ENCODE measurements around the gene XPO5.
"Not testable (repeated sequence)": the region's sequence is repeated elsewhere in the genome, so short reads cannot be mapped to it uniquely, and the experiment has no call there.

The XPO5 gene

DNA sequence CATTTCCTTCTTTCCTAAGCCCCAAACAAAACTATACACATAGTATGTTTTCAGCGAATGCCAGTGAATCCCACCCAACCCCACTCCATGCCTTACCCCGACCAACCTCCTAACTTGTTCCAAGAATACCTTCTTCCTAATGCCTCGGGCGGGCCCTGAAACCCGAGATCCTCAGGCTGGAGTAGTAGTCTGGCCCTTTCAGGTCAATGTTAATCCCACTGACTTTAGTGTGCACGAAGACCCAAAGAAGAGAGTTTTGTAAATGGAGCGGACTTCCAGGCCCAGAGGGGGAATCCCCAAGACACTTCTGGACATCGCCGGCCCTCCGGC is 59.5 kb downstream of the XPO5 start:
- peak; percentile 54 for DNase-seq

DNA sequence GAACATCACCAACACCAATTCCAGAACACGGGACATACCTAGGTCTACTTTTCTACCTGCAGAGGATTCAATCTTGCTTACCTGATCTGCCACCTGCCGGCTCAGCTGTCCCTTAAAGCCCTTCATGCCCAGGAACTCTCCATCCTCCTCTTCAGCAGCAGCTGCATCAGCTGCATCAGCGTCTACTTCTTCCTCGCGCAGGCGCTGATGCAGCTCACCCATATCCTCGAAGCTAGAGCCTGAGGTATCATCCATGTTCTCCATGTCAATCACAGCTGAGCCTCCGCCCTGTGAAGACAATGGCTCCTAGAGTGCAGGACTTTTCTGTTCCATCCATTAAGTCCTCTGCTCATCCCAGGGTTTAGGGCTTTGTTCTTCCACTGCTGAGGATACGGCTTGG is 60.0 kb downstream of the XPO5 start:
- DNase-seq = no peak

DNA sequence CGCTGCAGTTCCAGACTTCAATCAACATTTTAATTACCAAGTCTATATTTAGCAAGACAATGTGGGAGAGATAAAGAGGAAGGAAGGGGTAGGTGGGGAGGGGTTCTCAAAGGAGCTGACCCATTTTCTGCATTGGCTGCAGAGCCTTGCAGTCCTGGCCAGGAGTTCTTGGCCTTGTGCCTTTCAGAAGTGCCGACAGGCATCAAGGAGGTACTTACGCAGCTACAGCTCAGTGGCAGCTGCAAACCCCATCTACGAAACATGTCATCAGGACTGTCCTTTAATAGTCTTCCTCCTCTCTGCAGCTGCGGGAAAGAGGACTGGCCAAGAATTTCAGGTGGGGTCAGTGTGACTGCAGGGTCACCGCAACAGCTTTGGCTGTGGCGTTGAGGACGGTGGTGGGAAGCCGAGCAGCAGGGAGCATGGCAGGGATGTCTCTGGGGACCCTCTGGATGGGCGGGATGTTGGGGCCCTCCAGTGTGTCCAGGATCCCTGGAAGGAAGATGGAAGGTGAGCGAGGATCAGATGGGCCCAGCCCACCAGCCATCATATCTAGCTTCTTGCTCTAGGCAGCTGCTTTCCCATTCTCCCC is 63.9 kb downstream of the XPO5 start:
- DNase-seq = no peak

DNA sequence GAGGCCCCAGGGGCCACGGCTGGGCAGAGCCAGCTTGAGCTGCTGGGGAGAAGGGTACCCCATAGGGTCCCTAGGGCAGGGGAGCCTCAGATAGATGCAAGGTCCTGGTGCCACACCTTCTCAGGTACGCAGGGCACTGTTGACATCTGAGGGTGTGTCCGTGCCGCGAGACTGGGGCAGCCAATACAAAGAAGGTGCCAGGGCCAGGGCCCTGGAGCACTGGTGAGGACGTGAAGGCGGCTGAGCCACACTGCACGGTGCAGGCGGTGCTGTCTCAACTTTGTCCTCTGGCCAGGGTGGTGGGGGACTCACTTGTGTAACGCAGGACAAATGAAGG is 65.0 kb downstream of the XPO5 start:
- no peak for DNase-seq

DNA sequence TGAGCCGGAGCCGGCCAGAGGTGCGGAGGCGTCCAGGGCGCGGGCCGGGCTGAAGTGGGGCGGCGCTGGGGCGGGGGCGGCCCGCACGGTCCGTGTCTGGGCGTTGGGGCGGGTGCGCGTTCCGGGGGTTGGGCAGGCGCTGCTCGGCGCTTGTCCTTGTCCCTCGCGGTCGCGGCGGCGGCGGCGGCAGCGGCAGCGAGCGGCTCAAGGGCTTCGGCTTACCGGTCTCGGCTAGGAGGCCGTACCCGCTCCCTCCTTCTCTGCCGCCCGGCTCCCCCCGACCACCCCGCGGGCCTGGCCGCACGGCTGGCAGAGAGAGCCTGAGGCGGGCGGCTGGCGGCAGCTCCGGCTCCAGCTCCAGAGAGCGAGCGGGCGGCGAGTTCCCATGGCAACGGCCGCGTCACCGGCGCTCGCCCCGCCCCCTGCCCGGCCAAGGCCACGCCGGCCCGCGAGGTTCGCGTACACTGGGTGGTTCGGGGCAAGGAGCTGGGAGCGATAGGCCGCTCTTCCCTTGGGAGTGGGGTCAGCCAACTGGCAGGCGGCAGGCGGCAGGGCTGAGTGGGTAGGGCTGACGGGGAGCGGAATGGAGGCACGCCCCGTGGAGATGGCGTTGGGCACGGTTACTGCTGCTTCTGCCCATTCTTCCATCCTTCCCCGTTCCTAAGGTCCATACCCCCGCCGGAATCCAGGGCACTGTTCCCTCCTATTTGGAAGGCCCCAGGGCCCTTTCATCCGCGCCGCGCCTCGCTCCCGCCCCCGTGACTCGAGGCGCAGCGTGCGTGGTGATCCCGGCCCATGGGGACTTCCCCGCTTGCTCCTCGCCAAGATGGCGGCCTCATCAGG is 65.6 kb downstream of the XPO5 start, which contains the start of gene LRRC73:
Gene LRRC73 (minus strand): TSS at position 363 of the 843 bp plus-strand sequence. CDS start 561 bp downstream, outside the sequence.
- DNase-seq = peak; percentile 83

DNA sequence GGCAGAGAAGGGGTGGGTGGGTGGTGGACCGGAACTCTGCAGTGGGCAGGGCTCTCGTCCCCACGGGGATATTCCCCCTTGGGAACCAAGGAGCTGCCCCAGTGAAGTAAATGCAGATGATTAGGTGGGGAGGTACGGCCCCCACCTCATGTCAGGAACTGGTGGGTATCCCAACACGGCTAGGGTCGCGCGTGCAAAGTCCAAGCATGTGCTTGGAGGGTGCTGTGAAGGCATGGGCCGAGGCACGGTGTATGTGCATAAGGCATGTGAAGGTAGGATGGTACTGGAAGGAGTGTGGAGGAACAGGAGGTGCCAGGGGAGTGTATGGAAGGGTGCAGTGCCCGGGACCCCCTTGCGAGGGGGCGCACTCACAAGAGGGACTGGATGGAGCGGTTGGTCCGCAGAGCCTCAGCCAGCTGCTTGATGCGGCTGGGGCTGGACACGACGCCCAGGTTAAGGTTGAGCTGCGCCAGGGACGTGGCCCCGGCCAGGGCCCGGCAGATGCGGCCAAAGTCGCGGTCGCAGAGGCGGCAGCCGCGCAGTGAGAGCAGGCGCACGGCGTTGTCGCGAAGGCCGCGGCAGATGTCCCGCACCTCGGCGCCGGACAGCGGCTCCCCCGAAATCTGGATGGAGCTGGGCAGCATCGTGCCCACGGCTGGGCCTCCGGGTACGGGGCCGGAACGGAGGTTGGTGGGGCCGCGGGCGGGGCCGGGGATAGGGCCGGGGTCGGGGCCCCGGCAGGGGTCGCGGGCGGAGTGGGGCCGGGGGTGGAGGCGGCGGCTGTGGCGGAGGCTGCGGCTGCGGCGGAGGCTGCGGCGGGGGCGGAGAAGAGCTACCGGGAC is 66.5 kb downstream of the XPO5 start:
- DNase-seq = no peak

DNA sequence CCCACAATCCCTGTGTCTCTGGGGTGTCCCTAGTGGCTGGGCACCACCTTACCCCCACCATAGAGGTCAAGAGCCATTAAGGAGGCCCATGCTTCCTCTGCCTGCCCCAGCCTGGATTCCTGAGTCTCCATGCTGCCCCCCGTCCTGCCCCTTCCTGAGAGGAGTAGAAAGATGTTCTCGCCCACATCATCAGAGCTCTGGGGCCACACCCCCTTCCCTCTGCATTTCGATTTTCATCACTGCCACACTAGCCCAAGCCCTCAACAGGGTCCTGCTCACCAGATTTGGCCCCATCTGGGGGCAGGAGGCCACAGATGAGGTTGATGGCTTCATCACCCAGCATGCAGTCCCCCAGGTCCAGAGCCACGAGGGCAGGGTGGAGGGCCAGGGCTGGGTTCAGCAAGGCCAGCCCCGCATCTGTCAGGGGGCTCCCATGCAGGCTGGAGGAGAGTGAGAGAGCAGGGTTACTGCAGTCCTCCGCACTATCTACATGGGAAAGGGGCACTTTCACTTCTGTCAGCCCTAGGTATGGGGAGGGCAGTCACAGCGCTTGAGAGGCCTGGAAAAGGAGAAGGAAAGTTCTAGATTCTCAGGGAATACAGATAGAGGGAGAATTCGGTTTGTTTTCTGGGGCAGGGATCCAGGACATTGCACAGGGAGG is 67.2 kb downstream of the XPO5 start:
- no peak for DNase-seq

DNA sequence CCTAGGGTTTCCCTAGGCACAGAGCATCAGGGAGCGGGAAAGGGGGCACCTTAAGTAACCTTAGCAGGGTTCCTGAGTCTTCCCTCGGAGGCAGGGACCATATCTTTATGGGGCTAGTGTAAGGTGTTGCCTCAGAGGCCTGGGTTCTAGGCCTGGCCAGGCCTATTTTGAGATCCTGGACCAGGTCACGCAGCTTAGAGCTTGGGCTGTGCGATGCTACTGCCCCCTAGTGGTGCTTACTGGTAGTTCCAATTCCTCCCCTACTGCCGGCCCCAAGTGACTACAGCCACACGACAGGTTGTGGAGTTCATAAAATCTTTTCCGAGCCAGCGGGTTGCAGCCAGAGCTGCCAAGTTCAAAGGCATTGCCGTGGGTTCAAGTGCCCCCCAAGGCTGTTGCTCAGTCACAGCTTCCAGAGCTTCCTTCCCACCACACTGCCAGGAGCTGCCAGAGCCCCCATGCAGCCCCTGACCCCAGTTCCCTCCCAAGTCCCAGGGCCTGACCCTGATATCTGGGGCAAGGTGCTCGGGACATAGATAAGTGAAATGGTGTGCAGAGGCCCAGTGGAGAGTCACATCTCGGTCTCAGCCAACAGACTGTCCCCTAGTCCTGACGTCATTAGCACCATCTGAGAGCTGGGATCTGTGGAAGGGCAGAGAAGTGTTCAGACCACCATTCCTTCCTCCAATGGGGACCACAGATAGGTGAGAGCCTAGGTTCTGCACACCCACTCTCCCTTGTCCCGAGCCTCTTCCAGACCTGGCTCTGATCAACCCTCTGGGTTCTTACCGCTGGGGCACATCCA is 69.0 kb downstream of the XPO5 start:
- DNase-seq = peak; percentile 89

DNA sequence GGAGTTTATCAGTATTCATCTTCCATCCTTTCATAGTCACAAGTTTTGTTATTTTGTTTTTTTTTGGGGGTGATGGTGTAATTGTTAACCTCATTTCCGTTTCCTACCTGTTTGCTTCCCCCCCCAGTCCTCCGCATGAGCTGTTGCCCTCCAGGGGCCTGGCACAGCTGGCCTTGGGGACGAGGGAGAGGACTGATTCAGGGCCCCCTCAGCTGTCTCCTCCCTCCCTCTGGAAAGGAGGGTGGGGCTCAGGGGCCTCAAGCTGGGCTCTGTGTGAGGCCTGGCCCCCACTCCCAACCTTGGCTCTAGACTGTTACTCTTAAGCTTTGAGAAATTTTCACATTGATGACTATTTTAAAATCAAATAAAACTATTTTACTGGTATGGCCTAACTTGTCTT is 69.7 kb downstream of the XPO5 start:
- DNase-seq = no peak

DNA sequence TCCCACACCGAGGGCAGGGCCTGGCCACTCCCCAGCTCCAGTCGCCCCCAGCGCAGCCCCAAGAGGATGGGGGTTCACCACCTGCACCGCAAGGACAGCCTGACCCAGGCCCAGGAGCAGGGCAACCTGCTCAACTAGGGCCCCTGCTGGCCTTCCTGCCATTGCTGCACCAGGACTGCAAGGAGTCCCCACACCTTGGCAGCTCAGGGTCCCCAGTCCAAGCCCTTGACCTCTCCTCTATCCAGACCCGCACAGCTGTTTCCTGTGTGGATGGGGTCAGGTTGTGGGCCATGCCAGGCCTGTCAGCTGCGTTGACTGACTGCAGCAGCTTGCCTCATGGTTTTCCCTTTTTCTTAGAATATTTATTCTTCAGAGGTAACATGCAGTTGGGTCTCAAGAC is 70.1 kb downstream of the XPO5 start:
- DNase-seq = no peak

DNA sequence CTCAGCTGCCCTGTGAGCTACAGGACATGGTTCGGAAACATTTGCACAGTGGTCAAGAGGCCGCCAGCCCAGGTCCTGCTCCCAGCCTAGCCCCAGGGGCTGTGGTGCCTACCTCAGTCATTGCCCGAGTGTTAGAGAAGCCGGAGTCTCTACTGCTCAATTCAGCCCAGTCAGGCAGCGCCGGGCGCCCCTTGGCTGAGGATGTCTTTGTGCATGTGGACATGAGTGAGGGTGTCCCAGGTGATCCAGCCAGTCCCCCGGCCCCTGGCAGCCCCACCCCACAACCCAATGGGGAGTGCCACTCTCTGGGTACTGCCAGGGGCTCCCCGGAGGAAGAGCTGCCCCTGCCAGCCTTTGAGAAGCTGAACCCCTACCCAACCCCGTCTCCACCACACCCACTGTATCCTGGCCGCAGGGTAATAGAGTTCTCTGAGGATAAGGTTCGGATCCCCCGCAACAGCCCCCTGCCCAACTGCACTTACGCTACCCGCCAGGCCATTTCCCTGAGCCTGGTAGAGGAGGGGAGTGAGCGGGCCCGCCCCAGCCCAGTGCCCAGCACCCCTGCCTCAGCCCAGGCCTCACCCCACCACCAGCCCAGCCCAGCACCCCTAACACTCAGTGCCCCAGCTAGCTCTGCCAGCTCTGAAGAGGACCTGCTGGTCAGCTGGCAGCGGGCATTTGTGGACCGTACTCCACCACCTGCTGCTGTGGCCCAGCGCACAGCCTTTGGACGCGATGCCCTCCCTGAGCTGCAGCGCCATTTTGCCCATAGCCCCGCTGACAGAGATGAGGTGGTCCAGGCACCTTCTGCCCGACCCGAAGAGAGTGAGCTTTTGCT is 70.9 kb downstream of the XPO5 start:
- no peak for DNase-seq

DNA sequence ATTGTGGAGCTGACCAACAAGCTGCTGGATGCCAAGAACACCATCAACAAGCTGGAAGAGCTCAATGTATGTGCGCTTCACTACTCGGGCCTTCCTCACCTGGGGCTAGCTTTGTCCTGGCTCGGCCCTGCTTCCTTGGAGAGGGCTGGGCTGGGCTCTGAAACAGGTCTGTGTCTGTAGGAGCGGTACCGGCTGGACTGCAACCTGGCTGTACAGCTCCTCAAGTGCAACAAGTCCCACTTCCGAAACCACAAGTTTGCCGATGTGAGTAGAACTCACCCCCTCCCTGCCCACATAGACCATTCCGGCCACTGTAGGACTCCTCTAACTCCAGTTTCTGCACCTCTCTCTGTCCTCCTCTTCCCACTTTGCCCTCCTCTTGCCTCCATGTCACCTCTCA is 72.4 kb downstream of the XPO5 start:
- DNase-seq = no peak

DNA sequence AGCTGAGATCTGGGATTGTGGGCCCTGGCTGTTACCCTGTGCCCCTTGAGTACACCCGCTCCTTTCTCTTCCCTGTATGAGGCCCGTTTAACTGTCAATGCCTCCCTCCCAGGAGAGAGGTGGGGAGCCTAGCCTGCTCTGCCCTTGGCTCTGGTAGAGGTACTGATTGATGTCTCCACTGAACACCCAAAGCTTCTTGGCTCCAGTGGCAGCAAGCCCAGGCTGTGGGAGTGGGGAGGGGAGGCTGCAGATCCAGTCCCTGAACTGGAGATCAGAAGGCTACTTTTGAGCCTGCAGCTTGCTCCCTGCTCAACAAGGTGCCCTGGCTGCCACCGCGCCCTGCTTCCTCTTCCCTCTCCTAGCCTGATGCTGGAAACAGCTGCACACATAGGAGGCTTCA is 73.2 kb downstream of the XPO5 start:
- DNase-seq = no peak

DNA sequence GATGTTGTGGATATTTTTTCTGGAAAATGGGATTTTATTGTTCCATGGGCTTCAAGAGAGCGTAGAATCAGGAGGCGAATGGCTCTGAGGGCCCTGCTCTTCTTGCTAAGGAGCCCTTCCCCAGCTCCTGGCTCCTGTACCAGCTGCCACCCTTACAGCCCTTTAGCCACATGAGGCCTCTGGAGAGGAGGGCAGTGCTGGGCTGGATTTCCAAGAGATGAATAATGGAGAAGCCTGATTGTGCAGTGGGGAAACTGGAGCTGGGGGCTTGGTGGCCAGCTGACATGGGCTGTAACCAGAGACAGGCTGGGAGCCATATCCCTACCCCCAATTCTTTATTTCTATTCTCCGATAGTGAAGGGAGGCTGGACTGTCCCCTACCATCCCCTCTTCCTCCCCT is 74.9 kb downstream of the XPO5 start:
- DNase-seq = no peak

DNA sequence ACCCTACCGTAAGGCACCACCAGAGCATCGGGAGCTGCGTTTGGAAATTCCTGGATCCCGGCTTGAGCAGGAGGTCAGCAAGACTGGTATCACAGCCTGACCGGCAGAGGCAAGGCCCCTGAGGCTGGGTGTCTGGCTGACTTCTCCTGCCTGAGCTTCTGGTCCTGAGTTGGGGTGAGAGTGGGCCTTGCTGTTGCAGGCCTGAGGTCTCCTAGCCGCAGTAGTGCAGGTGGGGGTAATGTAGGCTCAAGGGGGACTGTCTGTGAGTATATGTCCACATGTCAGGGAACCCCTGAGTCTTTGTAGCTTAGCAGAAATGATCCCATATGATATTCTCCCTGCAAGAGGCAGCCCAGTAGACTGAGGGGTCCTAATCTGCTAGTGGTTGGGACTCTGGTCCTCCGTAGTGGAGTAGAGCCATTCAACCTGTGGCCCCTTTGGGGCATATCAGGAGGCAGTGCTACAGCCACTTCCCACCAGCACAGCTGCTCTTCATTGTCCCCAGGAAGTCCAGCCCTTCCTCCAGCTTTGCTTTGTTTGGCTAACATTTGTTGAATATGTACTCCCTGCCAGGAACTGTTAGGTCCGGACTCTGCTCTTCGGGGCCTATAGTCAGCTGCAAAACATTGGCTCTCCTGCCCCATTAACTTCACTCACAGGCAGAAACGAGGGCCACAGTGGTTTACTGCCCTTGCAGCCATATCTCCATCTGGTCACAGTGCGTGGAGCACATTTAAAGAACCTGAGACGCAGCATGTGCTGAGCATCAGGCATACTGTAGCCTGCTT is 76.6 kb downstream of the XPO5 start:
- no peak for DNase-seq

DNA sequence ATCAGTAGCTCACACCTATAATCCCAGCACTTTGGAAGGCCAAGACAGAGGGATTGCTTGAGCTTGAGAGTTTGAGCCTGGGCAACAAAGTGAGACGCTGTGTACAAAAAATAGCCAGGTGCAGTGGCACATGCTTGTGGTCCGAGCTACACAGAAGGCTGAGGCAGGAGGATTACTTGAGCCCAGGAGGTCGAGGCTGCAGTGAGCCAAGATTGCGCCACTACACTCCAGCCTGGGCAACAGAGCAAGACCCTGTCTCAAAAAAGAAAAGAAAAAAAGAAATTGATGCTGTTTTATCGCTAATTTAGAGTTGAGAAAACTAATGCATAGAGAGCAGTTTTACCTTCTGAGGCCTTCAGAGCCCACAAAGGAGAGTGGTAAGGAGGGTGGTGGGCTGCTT is 77.5 kb downstream of the XPO5 start:
- not testable (repeated sequence) for DNase-seq

DNA sequence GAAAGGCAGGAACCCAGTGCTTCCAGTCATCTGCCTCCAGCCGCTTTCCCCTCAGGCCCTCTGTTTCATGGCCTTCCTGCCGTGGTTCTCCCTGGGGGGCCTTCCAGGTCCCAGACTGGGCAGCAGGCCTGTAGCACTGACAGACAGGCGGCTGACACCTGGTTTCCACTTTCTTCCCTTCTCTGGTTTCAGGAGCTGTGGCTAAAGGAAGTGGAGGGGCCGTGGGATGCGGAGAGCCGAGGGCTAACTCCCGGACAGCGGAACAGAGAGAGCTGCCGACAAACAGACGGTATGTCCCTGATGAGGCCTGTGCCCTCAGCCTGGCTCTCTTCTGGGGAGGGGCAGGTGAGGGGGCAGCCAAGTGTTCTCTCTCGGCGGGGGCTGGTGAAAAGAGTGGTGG is 78.1 kb downstream of the XPO5 start:
- no peak for DNase-seq

DNA sequence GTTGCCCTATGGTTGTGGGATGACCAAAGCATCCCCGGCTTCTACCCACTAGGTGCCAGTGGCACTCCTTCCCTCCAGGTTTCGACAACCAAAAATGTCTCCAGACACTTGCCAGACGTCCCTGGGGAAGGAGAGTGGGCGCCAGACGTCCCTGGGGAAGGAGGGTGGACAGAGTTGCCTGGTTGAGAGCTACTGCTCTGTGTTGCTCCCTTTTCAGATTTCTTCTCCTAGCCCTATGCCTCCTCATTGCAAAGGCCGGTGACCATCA is 78.8 kb downstream of the XPO5 start:
- DNase-seq = no peak

DNA sequence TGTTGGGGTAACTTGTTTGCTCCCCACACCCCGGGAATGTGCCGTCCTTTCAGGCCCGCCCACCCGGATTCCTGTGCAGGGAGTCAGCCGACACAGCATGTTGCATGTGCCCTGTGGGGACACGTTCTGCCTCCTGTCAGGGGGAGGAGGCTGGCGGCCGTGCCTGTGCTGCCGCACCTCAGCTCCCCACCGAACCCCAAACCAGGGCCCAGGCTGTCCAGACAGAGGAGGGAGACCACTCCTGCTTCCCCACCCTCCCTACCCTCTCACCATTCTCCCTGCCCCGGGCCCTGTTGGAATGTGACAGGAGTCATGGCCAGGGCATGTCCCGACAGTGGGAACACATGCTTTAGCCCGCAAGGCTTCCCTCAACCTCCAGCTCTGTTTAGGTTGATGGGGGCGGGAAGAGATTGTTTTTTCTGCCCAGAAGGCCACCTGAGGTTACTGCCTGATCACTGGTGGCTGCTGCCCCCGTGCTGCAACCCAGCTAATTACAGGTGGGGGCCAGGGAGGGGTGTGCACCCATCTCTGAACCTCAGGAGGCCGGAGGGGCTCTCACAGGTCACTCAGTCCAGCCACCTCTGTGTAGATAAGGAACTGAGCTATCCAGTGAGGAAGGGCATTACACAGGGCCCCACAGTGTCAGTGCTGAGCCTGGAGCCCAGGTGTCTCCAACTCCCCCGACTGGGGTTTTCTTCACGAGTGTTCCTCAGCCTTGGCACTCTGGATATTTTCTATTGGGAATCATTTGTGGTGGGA is 79.3 kb downstream of the XPO5 start:
- DNase-seq = peak; percentile 68

DNA sequence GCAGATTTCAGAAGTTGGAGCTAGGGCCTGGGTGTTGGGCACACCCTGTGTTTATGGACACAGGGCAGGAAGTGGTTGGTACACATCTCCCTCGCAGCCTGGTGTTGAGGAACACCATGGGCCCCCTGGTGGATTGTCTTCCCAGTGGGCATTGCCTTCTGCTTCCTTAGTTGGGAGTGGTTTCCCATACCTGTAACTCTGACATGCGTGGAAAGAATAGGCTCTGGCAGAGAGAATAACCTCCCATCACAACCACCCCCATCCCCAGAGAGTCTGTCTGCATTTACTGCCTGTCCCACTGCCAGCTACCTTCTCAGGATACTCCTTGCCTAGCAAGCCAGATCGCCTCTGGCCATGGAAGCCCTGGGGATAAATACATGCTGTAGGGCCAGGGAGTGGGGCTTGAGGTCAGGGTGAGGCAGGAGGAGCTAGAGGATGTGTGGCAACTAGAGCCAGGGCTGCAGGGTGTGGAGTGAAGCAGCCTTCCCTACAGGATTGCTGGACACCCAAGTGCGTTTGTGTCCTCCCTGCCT is 80.4 kb downstream of the XPO5 start:
- DNase-seq = peak; percentile 42
